Posterior cingulate gyrus (tissue), 11 donors: Measurements from ENCODE around the gene NDUFAF5.

Experiments used
- DNase-seq, 10 donors: peaks; one replicate each; pipeline versions ENCODE4 v3.0.0 to v3.0.0-alpha.2; 2020 to 2021; ENCODE audit warnings: mixed read lengths in 3 of 10
- intact Hi-C: fragments of 100-400 bp; cut with DNase I; formaldehyde crosslinking; loops from one replicate; pipeline ENCODE4 v1.15.1; 2023

NDUFAF5 gene

DNA sequence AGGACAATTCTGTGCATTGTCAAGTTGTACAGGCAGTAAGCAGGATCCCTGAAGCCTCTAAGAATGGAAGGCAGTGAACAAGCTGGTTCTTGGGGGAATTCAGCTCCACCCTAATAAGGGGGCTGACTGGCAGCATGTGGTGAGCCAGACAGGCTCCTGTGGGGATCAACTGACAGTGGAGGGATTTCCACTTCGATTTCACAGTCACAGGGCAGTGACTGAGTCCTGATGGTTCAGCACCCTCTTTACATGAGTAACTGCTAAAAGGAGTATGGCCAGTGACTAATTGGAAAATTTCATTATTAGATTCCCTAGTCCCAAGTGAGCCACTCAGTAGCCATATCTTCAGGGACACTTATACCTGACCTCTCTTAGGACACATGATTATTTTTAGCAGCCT lies 78.4 kb downstream of the NDUFAF5 start:
- no peak for DNase-seq
- intact Hi-C loops = no loop called here

DNA sequence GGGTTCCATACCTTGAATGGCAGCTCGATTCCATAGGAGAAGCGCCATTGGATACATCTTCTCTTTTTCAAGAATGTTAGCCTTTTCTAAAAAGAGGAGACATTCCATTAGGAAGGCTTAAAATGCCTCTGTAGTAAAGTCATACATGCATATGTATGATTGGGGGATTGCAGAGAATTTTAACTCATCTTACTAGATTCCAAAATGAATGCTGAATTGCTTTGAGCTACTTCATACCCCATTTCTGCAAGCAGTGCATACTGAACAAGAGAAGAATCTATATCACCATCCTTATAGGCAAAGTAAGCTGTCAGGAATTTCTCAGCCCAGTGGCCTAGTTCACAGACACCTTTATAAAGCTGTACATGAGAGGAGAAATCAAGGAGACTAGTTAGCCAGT lies 80.3 kb downstream of the NDUFAF5 start:
- intact Hi-C loops = no loop called here
- DNase-seq = no peak

DNA sequence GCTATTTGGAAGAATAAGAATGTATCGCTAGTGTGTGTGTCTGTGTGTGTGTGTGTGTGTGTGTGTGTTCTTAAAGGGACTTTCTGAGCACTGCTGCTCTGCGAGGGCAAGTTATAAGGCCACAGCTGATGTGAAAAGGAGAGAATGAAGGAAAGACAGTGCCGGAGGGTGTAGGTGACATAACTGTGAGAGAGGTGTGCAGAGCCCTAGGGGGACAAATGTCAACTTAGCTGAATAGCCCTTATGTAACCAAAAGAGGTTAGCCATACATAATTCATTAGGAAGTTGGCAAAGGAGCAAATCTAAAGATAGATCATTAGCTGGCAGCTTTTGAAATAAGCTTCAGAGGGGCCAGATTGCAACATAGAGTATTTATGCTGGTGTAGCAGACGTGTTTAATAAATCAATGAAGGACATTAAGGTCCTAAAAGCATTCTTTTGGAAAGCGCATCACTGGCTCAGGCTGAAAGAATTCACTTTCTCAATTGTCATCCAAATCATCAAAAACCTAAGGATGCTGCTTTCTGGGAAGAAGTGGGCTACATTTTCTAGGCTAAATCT lies 81.0 kb downstream of the NDUFAF5 start:
- intact Hi-C loops = no loop called here
- DNase-seq = no peak

DNA sequence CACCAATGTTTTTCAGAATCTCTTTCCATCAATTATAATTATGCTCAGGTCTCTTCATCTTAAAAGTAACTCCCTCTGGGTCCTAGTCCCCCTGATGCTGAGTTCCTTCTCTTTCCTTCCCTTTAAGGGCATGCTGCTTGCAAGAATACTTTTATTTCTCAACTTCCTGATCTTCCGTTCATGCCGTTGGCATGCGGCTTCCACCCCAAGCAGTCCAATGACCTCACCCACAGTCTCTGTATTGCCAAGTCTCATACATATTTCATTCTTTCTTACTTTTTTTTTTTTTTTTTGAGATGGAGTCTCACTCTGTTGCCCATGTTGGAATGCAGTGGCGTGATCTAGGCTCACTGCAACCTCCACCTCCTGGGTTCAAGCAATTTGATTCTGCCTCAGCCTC lies 83.5 kb downstream of the NDUFAF5 start:
- intact Hi-C loops = no loop called here
- DNase-seq = no peak

DNA sequence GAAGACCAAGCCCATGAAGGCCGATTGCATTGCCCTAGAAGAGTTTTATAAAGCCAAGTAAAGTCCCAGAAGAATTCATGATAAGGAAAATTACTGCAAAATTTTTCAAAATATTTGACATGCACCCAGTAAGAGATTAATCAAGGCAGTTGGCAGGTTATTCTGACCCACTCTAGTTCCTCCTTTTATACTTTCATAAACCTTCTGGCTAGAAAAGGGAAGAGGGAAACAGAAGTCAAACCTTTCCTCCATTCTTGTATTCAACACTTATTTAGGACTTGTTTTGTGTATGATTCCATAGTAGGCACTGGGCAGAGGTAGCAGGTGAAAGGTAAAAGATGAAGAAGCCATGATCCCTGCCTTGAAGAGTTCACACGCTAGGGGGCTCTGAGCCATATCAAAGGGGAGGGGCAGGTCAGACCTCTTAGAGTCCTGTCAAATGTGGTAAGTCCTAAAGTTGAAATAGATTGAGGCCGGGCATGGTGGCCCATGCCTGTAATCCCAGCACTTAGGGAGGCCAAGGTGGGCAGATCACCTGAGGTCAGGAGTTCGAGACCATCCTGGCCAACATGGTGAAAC lies 85.4 kb downstream of the NDUFAF5 start:
- DNase-seq = no peak
- intact Hi-C loops = no loop called here
